ENCODE results near the gene KIAA0930.
A peak's percentile ranks its signal among the peaks of the same experiment; 100 is the strongest.

DNA sequence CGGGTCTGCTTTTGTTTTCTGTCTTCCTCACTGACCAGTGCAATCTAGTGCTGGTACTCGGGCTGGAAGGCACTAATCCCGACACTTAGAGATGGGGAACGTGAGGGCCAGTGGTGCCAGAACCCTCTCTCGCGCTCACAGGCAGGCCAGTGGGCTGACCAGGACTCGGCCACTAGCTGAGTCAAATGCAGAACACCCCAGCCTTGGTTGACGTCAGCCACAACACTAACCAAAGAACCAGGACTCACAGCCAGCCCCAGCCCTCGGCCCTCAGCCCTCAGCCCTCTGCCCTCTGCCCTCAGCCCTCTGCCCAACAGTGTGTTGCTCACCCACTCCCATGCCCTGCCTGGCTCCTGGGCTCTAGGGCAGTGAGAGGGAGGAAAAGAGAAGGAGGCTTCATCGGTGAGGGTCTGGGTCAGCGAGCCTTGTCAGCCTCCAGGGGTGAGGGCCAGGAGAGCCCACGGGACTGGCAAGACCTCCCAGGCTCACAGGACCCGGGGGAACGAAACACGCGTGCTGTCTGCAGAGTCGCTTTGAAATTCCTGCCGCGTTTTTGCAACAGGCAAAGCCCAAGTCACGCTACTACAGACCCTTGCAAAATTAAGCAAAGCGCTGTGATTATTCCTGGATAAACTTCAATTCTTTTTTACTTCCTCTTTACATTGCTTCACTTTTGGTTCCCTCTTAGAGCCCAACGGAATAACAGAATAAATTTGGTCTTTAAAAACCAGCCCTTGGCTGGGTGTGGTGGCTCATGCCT, 27.5 kb downstream of the KIAA0930 start:
- TF ChIP-seq, protein P1, sequence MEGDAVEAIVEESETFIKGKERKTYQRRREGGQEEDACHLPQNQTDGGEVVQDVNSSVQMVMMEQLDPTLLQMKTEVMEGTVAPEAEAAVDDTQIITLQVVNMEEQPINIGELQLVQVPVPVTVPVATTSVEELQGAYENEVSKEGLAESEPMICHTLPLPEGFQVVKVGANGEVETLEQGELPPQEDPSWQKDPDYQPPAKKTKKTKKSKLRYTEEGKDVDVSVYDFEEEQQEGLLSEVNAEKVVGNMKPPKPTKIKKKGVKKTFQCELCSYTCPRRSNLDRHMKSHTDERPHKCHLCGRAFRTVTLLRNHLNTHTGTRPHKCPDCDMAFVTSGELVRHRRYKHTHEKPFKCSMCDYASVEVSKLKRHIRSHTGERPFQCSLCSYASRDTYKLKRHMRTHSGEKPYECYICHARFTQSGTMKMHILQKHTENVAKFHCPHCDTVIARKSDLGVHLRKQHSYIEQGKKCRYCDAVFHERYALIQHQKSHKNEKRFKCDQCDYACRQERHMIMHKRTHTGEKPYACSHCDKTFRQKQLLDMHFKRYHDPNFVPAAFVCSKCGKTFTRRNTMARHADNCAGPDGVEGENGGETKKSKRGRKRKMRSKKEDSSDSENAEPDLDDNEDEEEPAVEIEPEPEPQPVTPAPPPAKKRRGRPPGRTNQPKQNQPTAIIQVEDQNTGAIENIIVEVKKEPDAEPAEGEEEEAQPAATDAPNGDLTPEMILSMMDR (IDR thresholded peaks at IDR 0.05): no peak
- peak in 1 of 2 donors; percentile 36 for TF ChIP-seq POLR2AphosphoS5 (IDR thresholded peaks at IDR 0.05; ENCODE audit: insufficient read depth in 1 of 2, low read depth in 1 of 2)
